GM21529 (cell line): Measurements from ENCODE around the gene CCNJL.

Source experiments
- ATAC-seq: cut with Tn5 transposase; IDR thresholded peaks from one replicate; pipeline ENCODE4 v1.9.1; 2021; ENCODE audit not compliant: unreplicated experiment

CCNJL gene

GRCh38 chr5:160293386-160293785 is 19.0 kb downstream of the CCNJL start:
- ATAC-seq: no peak

- no peak for ATAC-seq
Measured at GRCh38 chr5:160291467-160291866, 20.9 kb downstream of the CCNJL start.

GRCh38 chr5:160290751-160291150 is 21.6 kb downstream of the CCNJL start:
- no peak for ATAC-seq

- ATAC-seq: no peak
Measured at GRCh38 chr5:160289721-160290120, 22.6 kb downstream of the CCNJL start.

- ATAC-seq: no peak
Measured at GRCh38 chr5:160289356-160289651, 23.1 kb downstream of the CCNJL start.

- no peak for ATAC-seq
Measured at GRCh38 chr5:160287378-160288051, 24.8 kb downstream of the CCNJL start.

GRCh38 chr5:160286947-160287346 is 25.4 kb downstream of the CCNJL start:
- ATAC-seq: no peak

- ATAC-seq: no peak
Measured at GRCh38 chr5:160285316-160285715, 27.0 kb downstream of the CCNJL start.

GRCh38 chr5:160284291-160284873 is 28.0 kb downstream of the CCNJL start:
- ATAC-seq: no peak

- ATAC-seq: no peak
Measured at GRCh38 chr5:160281275-160281674, 31.1 kb downstream of the CCNJL start.

- ATAC-seq: no peak
Measured at GRCh38 chr5:160280384-160281095, 31.8 kb downstream of the CCNJL start.

- ATAC-seq: no peak
Measured at GRCh38 chr5:160278343-160278742, 34.0 kb downstream of the CCNJL start.

GRCh38 chr5:160274483-160274931 is 37.9 kb downstream of the CCNJL start:
- ATAC-seq: no peak

- ATAC-seq: no peak
Measured at GRCh38 chr5:160272889-160273288, 39.5 kb downstream of the CCNJL start.

- ATAC-seq: no peak
Measured at GRCh38 chr5:160272264-160272663, 40.1 kb downstream of the CCNJL start.

GRCh38 chr5:160271836-160272235 is 40.5 kb downstream of the CCNJL start:
- no peak for ATAC-seq

- no peak for ATAC-seq
Measured at GRCh38 chr5:160271396-160271795, 41.0 kb downstream of the CCNJL start.

GRCh38 chr5:160270704-160271103 is 41.7 kb downstream of the CCNJL start:
- ATAC-seq: no peak

GRCh38 chr5:160269017-160269416 is 43.3 kb downstream of the CCNJL start:
- ATAC-seq: no peak

- ATAC-seq: no peak
Measured at GRCh38 chr5:160268121-160268520, 44.2 kb downstream of the CCNJL start.

GRCh38 chr5:160266752-160267345 is 45.5 kb downstream of the CCNJL start:
- no peak for ATAC-seq

- no peak for ATAC-seq
Measured at GRCh38 chr5:160266044-160266443, 46.3 kb downstream of the CCNJL start.
